Mesenchymal stem cell (in vitro differentiated cells and primary cell): ENCODE data around the gene PSMD4.

Experiments used
- DNase-seq: peaks from one replicate; pipeline ENCODE4 v3.0.0-alpha.2; 2013
- H2AFZ ChIP-seq: one replicate; pipeline ENCODE4 v1.6.1; 2013; ENCODE audit warnings: low read depth, mild to moderate bottlenecking, control low read depth, inconsistent platforms, low read length, moderate library complexity
- H2AK5ac ChIP-seq: 2 replicates; pipeline ENCODE4 v1.6.1; 2013; ENCODE audit warnings: low read length, moderate library complexity, mild to moderate bottlenecking, inconsistent platforms; ENCODE audit not compliant: severe bottlenecking
- H2BK120ac ChIP-seq: one replicate; pipeline ENCODE4 v1.6.1; 2013; ENCODE audit warnings: low read depth, mild to moderate bottlenecking, inconsistent platforms, low read length, moderate library complexity
- H2BK12ac ChIP-seq, 2 experiments: one replicate each; pipeline ENCODE4 v1.6.1; 2013; ENCODE audit warnings: inconsistent platforms in 2 of 2, low read length in 2 of 2, mild to moderate bottlenecking in 2 of 2, moderate library complexity in 2 of 2, control low read depth in 1 of 2
- H2BK15ac ChIP-seq: one replicate; pipeline ENCODE4 v1.6.1; 2013; ENCODE audit warnings: mild to moderate bottlenecking, low read depth, inconsistent platforms; ENCODE audit not compliant: poor library complexity, severe bottlenecking
- H2BK5ac ChIP-seq: 2 replicates; pipeline ENCODE4 v1.6.1; 2013; ENCODE audit warnings: low read depth, mild to moderate bottlenecking, low read length, control low read depth, inconsistent platforms; ENCODE audit not compliant: poor library complexity, severe bottlenecking
- H3K14ac ChIP-seq, 2 experiments: one replicate each; pipeline ENCODE4 v1.6.1; 2013; ENCODE audit warnings: inconsistent platforms in 2 of 2, low read length in 2 of 2, control low read depth in 1 of 2, mild to moderate bottlenecking in 1 of 2, moderate library complexity in 1 of 2
- H3K18ac ChIP-seq, 2 experiments: one replicate each; pipeline ENCODE4 v1.6.1; 2013; ENCODE audit warnings: inconsistent platforms in 2 of 2, low read length in 2 of 2, control low read depth in 1 of 2, low read depth in 1 of 2, mild to moderate bottlenecking in 1 of 2
- H3K23ac ChIP-seq, 2 experiments: one replicate each; pipeline ENCODE4 v1.6.1; 2013; ENCODE audit warnings: inconsistent platforms in 2 of 2, low read length in 2 of 2, mild to moderate bottlenecking in 2 of 2, moderate library complexity in 2 of 2, control low read depth in 1 of 2
- H3K27ac ChIP-seq: 2 replicates; pipeline ENCODE4 v1.5.1; 2013; ENCODE audit warnings: mild to moderate bottlenecking, moderate library complexity, low read length, control low read depth, inconsistent platforms; ENCODE audit not compliant: poor library complexity, severe bottlenecking
- H3K27me3 ChIP-seq, 2 experiments: 2 replicates each; pipeline versions ENCODE4 v1.6.1 to v1.7.0; 2013; ENCODE audit warnings: low read length in 2 of 2, mild to moderate bottlenecking in 2 of 2, moderate library complexity in 2 of 2, control low read depth in 1 of 2, inconsistent platforms in 1 of 2; ENCODE audit not compliant: control insufficient read depth in 1 of 2, insufficient read depth in 1 of 2
- H3K36me3 ChIP-seq, 2 experiments: 2 replicates each; pipeline versions ENCODE4 v1.6.1 to v1.7.0; 2013; ENCODE audit warnings: low read length in 2 of 2, control low read depth in 1 of 2, inconsistent platforms in 1 of 2, low read depth in 1 of 2, mild to moderate bottlenecking in 1 of 2; ENCODE audit not compliant: insufficient read depth in 2 of 2, control insufficient read depth in 1 of 2
- H3K4ac ChIP-seq, 2 experiments: one replicate each; pipeline ENCODE4 v1.6.1; 2013; ENCODE audit warnings: inconsistent platforms in 2 of 2, low read length in 2 of 2, mild to moderate bottlenecking in 2 of 2, moderate library complexity in 2 of 2, control low read depth in 1 of 2, low read depth in 1 of 2
- H3K4me1 ChIP-seq: 2 replicates; pipeline ENCODE4 v1.6.1; 2013; ENCODE audit warnings: low read depth, low read length, control low read depth; ENCODE audit not compliant: control insufficient read depth, insufficient read depth
- H3K4me2 ChIP-seq: 2 replicates; pipeline ENCODE4 v1.6.1; 2013; ENCODE audit warnings: low read length, mild to moderate bottlenecking, inconsistent platforms; ENCODE audit not compliant: poor library complexity, severe bottlenecking
- H3K4me3 ChIP-seq, 2 experiments: 2 replicates each; pipeline versions ENCODE4 v1.5.1 to v1.7.0; 2013; ENCODE audit warnings: low read length in 2 of 2, mild to moderate bottlenecking in 2 of 2, control low read depth in 1 of 2, low read depth in 1 of 2; ENCODE audit not compliant: insufficient read depth in 1 of 2
- H3K79me1 ChIP-seq: replicated peaks from 2 replicates; pipeline ENCODE4 v1.6.1; 2013; ENCODE audit warnings: mild to moderate bottlenecking, control low read depth, low read length, inconsistent platforms; ENCODE audit not compliant: poor library complexity, severe bottlenecking
- H3K9ac ChIP-seq: 2 replicates; pipeline ENCODE4 v1.7.0; 2013; ENCODE audit warnings: mild to moderate bottlenecking, low read length, moderate library complexity
- H3K9me3 ChIP-seq: 2 replicates; pipeline ENCODE4 v1.7.0; 2013; ENCODE audit warnings: mild to moderate bottlenecking, low read length; ENCODE audit not compliant: control insufficient read depth
- H4K8ac ChIP-seq: one replicate; pipeline ENCODE4 v1.6.1; 2013; ENCODE audit warnings: inconsistent platforms, mild to moderate bottlenecking, low read length, moderate library complexity
- H4K91ac ChIP-seq: one replicate; pipeline ENCODE4 v1.6.1; 2013; ENCODE audit warnings: mild to moderate bottlenecking, low read length, inconsistent platforms
- WGBS: methylation state at CpG from one replicate; pipeline ENCODE4 v1.1.7; 2013; ENCODE audit warnings: mixed read lengths; 5-methylcytosine and 5-hydroxymethylcytosine counted together

The PSMD4 gene

DNA sequence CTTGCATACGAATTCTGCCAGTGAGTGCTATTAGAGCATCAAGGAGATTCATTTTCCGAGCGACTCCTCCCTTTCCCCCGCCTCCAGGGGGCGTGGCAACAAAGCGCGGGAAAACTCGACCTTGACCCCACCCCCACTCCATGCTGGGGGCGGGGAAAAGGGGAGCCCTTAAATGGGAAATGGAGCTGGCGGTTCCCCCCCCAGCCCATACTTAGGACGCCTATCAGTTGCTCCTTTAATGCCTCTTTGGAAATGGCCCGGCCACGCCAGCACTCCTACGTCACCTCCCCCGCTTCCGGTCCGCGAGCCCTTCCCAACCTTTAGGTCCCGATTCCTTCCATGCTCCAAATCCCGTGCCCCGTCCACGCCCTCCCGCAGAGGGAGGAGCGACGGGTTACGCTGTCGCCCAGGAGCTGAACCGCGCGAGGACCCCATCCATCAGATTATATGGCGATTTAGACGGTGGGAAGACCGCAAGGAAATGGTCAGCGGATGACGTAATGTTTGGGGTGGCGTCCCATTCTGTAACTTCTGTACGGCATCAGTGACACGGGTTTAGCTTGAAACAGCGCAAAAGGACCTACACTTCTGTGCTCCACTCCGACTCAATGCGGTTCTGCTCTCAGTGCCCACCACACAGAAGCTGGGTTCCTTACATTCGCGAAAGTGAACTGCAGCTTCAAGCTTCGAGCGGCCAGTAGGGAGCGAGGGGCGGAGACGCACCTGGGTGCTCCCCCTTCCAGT, 26.9 kb downstream of the PSMD4 start:
- H3K9me3 ChIP-seq = no peaks in the 10 kb centered on the region
- H2BK15ac ChIP-seq = peak overlapping the region; percentile 30
- H4K91ac ChIP-seq = peak overlapping the region; percentile 94

DNA sequence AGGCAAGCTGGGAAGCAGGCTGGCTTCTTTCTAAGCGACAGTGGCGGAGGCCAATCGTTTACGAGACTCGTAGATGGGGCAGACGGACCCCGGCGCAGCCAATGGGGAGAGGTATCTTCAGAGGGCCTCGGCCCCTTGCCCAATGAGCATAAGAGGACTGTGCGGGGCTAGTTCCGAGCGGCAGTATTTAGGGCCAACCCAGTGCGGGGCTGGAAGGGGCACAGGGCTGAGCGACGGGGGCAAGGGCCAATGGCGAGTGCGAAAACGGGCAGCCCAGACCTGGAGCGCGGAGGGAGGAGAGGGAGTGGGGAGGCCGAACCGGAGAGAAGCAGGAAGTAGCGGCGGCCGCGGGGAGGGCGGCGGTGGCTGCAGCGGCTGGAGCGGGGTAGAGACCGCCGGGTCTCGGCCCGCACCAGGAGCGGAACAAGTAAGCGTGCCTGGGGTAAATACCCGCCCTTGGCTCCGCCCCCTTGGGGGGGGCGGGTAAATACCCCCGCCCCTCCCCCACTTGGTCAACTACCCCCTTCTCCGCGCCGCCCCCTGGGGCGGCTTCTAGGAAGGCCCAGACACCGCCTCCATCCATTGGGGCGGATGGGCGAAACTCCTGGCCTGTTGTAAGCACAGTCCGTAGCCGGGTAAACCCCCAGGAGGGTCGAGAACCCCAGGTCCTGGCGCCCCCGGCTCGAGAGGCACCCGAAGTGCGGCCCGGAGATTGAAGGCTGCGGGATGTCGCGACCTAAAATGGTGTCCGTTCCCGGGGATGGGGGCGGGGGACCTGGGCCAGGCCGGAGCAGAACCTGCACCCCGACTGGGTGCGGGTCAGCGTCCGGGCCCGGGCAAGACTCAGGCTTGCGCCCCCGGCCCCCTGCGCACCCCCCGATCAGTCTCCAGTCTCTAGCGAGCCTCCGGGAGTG, 27.7 kb downstream of the PSMD4 start, which contains the start of gene ZNF687:
ZNF687 (plus strand) TSS at position 331 of the 914 bp plus-strand sequence. CDS start 3,993 bp downstream, outside the sequence.
- Histone ChIP-seq H3K18ac (peak within 1 kb of the TSS; percentile 97), H2BK15ac (peak within 1 kb of the TSS; percentile 62), H3K4me3 (peak within 1 kb of the TSS; percentile 88 to 95), H2BK12ac (peak within 1 kb of the TSS; percentile 42 to 55), H3K4me2 (peak within 1 kb of the TSS; percentile 69), H3K79me1 (peaks cover 6% of the 10 kb centered on the region), H3K27me3 (no peaks in the 10 kb centered on the region), H3K23ac (peak within 1 kb of the TSS in 1 of 2 experiments; percentile 61), H3K27ac (peak within 1 kb of the TSS; percentile 98), H3K14ac (peak within 1 kb of the TSS; percentile 47 to 89), H4K8ac (peak within 1 kb of the TSS; percentile 92), H3K4ac (peak within 1 kb of the TSS; percentile 94 to 98), H3K9me3 (no peaks in the 10 kb centered on the region), H4K91ac (peak within 1 kb of the TSS; percentile 94), H2AFZ (peak within 1 kb of the TSS; percentile 83), H3K4me1 (peaks cover 19% of the 10 kb centered on the region), H3K9ac (peak within 1 kb of the TSS; percentile 96), H3K36me3 (peaks cover 19 to 22% of the 10 kb centered on the region in 2 experiments), H2BK120ac (peak within 1 kb of the TSS; percentile 84), H2AK5ac (peak within 1 kb of the TSS; percentile 36), H2BK5ac (peak within 1 kb of the TSS; percentile 79)
- WGBS = under 1% methylated on average over 61 of the region's 74 CpGs
- peak; percentile 100 for DNase-seq

More for the DNA sequence above, 26.9 kb downstream of the PSMD4 start:
- Histone ChIP-seq H3K9ac (peak overlapping the region; percentile 96), H4K8ac (peak overlapping the region; percentile 81), H2BK5ac (peak overlapping the region; percentile 69), H3K36me3 (peaks cover 10 to 14% of the 10 kb centered on the region in 2 experiments), H2AFZ (peak overlapping the region; percentile 83), H3K23ac (peak overlapping the region in 1 of 2 experiments; percentile 61), H2AK5ac (no peak overlapping the region), H3K18ac (peak overlapping the region; percentile 97), H3K14ac (peak overlapping the region in 1 of 2 experiments; percentile 71), H3K4me2 (peak overlapping the region; percentile 63), H3K4me3 (peak overlapping the region; percentile 88 to 95), H2BK120ac (peak overlapping the region; percentile 81), H3K27me3 (no peaks in the 10 kb centered on the region), H3K4me1 (peaks cover 19% of the 10 kb centered on the region), H3K4ac (peak overlapping the region; percentile 21 to 98), H2BK12ac (peak overlapping the region; percentile 7 to 19), H3K79me1 (peaks cover 4% of the 10 kb centered on the region), H3K27ac (peak overlapping the region; percentile 98)
- WGBS = under 1% methylated on average over 43 of the region's 48 CpGs
- DNase-seq = peak; percentile 98

DNA sequence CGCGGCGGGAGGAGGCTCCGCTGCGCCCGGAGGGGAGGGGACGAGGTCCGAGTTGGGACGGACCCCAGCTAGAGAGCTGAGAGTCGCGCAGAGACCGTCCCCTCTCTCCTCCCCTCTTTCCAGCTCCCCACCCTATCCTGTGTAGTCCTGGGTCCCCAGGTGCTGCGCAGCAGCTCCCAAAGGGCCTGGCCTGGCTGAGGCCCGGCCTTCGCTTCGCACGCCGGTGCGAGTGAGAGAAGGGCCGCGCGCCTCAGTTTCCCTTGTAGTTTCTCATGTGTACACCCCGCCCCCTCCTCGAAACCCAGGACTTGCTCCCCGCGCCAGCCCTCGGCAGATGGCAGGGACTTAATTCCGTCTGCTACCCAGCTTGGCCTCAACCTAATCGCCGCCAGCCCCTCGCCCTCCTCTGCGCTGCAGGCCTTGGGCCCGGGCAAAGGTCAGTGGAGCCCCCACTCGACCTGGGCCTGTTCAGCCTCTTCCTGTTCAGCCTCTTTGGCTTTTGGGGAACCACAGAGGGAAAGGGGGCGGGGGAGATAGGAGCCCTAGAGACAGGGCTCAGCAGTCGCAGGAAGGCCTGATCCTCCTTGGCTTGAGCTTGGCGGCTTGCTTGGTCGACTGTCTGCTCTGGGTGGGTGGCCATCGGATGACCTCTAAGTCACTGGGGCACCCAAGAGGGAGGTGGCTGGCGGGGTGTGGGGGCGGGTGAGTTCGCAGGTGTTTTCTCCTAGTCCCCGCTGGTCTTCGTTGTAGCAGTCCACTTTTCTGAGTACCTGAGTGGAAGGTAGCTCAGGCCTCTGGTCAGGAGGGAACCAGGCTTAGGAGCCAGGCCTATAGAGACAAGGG, 28.6 kb downstream of the PSMD4 start:
- Histone ChIP-seq H2BK15ac (peak overlapping the region; percentile 62), H3K4me1 (peaks cover 19% of the 10 kb centered on the region), H2BK12ac (no peak overlapping the region), H2BK120ac (peak overlapping the region; percentile 84), H2BK5ac (no peak overlapping the region), H3K27ac (peak overlapping the region; percentile 22), H3K27me3 (no peaks in the 10 kb centered on the region), H4K8ac (peak overlapping the region; percentile 92), H3K9ac (peak overlapping the region; percentile 96), H3K18ac (peak overlapping the region; percentile 76 to 96), H3K4me3 (peak overlapping the region; percentile 84 to 95), H4K91ac (peak overlapping the region; percentile 70), H3K23ac (peak overlapping the region in 1 of 2 experiments; percentile 54), H3K36me3 (peaks cover 27 to 31% of the 10 kb centered on the region in 2 experiments), H3K9me3 (no peaks in the 10 kb centered on the region), H2AK5ac (peak overlapping the region; percentile 36), H3K14ac (peak overlapping the region; percentile 47 to 86), H3K79me1 (peaks cover 15% of the 10 kb centered on the region), H3K4ac (peak overlapping the region; percentile 93 to 94), H2AFZ (no peak overlapping the region), H3K4me2 (peak overlapping the region; percentile 69)
- WGBS = 25% methylated on average over 34 of the region's 44 CpGs
- peak; percentile 35 for DNase-seq
